ENCODE measurements around the gene ANKS1B.

The ANKS1B gene

GRCh38 chr12:98819821-98820404 is 1164.8 kb downstream of the ANKS1B start:
- Histone ChIP-seq H3K9ac (no peak overlapping the region), H3K79me2 (ENCODE audit: insufficient read depth, low read depth) (no peaks in the 10 kb centered on the region), H4K20me1 (ENCODE audit: insufficient read depth) (no peaks in the 10 kb centered on the region), H3K4me3 (IDR thresholded peaks at IDR 0.05; ENCODE audit: insufficient read depth, low read depth, low read length) (no peak overlapping the region), H2AFZ (ENCODE audit: low read depth) (no peak overlapping the region), H3K27me3 (ENCODE audit: insufficient read depth, low read depth) (no peaks in the 10 kb centered on the region), H3K4me2 (no peak overlapping the region), H3K27ac (no peak overlapping the region), H3K4me1 (ENCODE audit: low read depth, poor library complexity, severe bottlenecking) (no peaks in the 10 kb centered on the region), H3K36me3 (ENCODE audit: insufficient read depth) (no peaks in the 10 kb centered on the region)
- no peak for TF ChIP-seq CTCF (conservative IDR thresholded peaks at IDR 0.05; ENCODE audit: low read depth, low read length)

- Histone ChIP-seq H3K79me2 (ENCODE audit: insufficient read depth, low read depth) (no peaks in the 10 kb centered on the region), H3K4me3 (IDR thresholded peaks at IDR 0.05; ENCODE audit: insufficient read depth, low read depth, low read length) (no peak overlapping the region), H4K20me1 (ENCODE audit: insufficient read depth) (no peaks in the 10 kb centered on the region), H3K4me1 (ENCODE audit: low read depth, poor library complexity, severe bottlenecking) (no peaks in the 10 kb centered on the region), H3K27me3 (ENCODE audit: insufficient read depth, low read depth) (no peaks in the 10 kb centered on the region), H3K9ac (no peak overlapping the region), H2AFZ (ENCODE audit: low read depth) (no peak overlapping the region), H3K27ac (no peak overlapping the region), H3K36me3 (ENCODE audit: insufficient read depth) (no peaks in the 10 kb centered on the region), H3K4me2 (no peak overlapping the region)
- TF ChIP-seq CTCF (conservative IDR thresholded peaks at IDR 0.05; ENCODE audit: low read depth, low read length) = no peak
These were observed 1165.7 kb downstream of the ANKS1B start for GRCh38 chr12:98819071-98819470.

GRCh38 chr12:98818239-98818638 is 1166.5 kb downstream of the ANKS1B start:
- no peaks in the 10 kb centered on the region for H4K20me1 ChIP-seq (ENCODE audit: insufficient read depth)
- no peaks in the 10 kb centered on the region for H3K4me1 ChIP-seq (ENCODE audit: low read depth, poor library complexity, severe bottlenecking)
- no peak overlapping the region for H3K4me2 ChIP-seq
- H3K9ac ChIP-seq = no peak overlapping the region
- H3K27ac ChIP-seq = no peak overlapping the region
- H3K79me2 ChIP-seq (ENCODE audit: insufficient read depth, low read depth) = no peaks in the 10 kb centered on the region
- no peak overlapping the region for H3K4me3 ChIP-seq (IDR thresholded peaks at IDR 0.05; ENCODE audit: insufficient read depth, low read depth, low read length)
- no peak for TF ChIP-seq CTCF (conservative IDR thresholded peaks at IDR 0.05; ENCODE audit: low read depth, low read length)
- H2AFZ ChIP-seq (ENCODE audit: low read depth) = no peak overlapping the region
- H3K27me3 ChIP-seq (ENCODE audit: insufficient read depth, low read depth) = no peaks in the 10 kb centered on the region
- no peaks in the 10 kb centered on the region for H3K36me3 ChIP-seq (ENCODE audit: insufficient read depth)

- no peak overlapping the region for H3K4me2 ChIP-seq
- no peaks in the 10 kb centered on the region for H3K79me2 ChIP-seq (ENCODE audit: insufficient read depth, low read depth)
- TF ChIP-seq CTCF (conservative IDR thresholded peaks at IDR 0.05; ENCODE audit: low read depth, low read length) = no peak
- no peaks in the 10 kb centered on the region for H3K4me1 ChIP-seq (ENCODE audit: low read depth, poor library complexity, severe bottlenecking)
- H4K20me1 ChIP-seq (ENCODE audit: insufficient read depth) = no peaks in the 10 kb centered on the region
- H3K27ac ChIP-seq = no peak overlapping the region
- no peaks in the 10 kb centered on the region for H3K27me3 ChIP-seq (ENCODE audit: insufficient read depth, low read depth)
- no peak overlapping the region for H2AFZ ChIP-seq (ENCODE audit: low read depth)
- H3K36me3 ChIP-seq (ENCODE audit: insufficient read depth) = no peaks in the 10 kb centered on the region
- H3K4me3 ChIP-seq (IDR thresholded peaks at IDR 0.05; ENCODE audit: insufficient read depth, low read depth, low read length) = no peak overlapping the region
- H3K9ac ChIP-seq = no peak overlapping the region
These were observed 1167.0 kb downstream of the ANKS1B start for GRCh38 chr12:98817742-98818141.
